IMR-90 (cell line): ENCODE measurements around the gene CIBAR2. TPM values are rescaled to one million over a fixed set of nuclear protein-coding genes. Genes with fewer than 3 reads are reported as not detected.

Experiments used
- ATAC-seq: fragments of 200-7000 bp; cut with Tn5 transposase; 2 replicates; pipeline ENCODE4 v1.9.1; 2020; ENCODE audit warnings: low read depth, mild to moderate bottlenecking, moderate library complexity
- BruUV-seq: library from RNA; stranded (reverse); fragments of 400-500 nt; replicated peaks from 2 replicates; lab custom pipeline; 2021; lab: Mats Ljungman, UMichigan
- CTCF ChIA-PET: fragments of 300-600 bp; formaldehyde crosslinking; extraction: SDS; loops from one replicate; lab custom pipeline; 2021; ENCODE audit warnings: antibody characterized with exemption; lab: Yijun Ruan, JAX
- POLR2A ChIA-PET: fragments of 300-600 bp; sonication (Branson Sonifier 250); formaldehyde crosslinking; loops from one replicate; lab custom pipeline; 2022; ENCODE audit warnings: antibody characterized with exemption; ENCODE audit not compliant: unreplicated experiment; lab: Charles Lee
- DNase-seq: peaks from one replicate; pipeline ENCODE4 v3.0.0; 2013
- H2AFZ ChIP-seq: replicated peaks from 2 replicates; pipeline ENCODE3; 2013; ENCODE audit warnings: low read length, mild to moderate bottlenecking; ENCODE audit not compliant: poor library complexity
- H2AK5ac ChIP-seq: 2 replicates; pipeline ENCODE4 v1.6.1; 2013; ENCODE audit warnings: low read depth, low read length, inconsistent platforms
- H2AK9ac ChIP-seq: replicated peaks from 2 replicates; pipeline ENCODE3; 2013; ENCODE audit warnings: mild to moderate bottlenecking, low read depth, low read length, moderate library complexity; ENCODE audit not compliant: poor library complexity
- H2BK120ac ChIP-seq: 2 replicates; pipeline ENCODE4 v1.6.1; 2013; ENCODE audit warnings: low read depth, low read length, inconsistent platforms
- H2BK15ac ChIP-seq: 3 replicates; pipeline ENCODE4 v1.6.1; 2013; ENCODE audit warnings: low read depth, low read length, inconsistent platforms
- H2BK20ac ChIP-seq: 2 replicates; pipeline ENCODE4 v1.6.1; 2013; ENCODE audit warnings: low read depth, mild to moderate bottlenecking, inconsistent platforms, low read length, moderate library complexity
- H2BK5ac ChIP-seq: 2 replicates; pipeline ENCODE4 v1.6.1; 2013; ENCODE audit warnings: mild to moderate bottlenecking, low read depth, low read length, inconsistent platforms; ENCODE audit not compliant: poor library complexity, severe bottlenecking
- H3K14ac ChIP-seq: replicated peaks from 2 replicates; pipeline ENCODE4 v1.6.1; 2013; ENCODE audit warnings: low read depth, low read length, inconsistent platforms
- H3K18ac ChIP-seq: 2 replicates; pipeline ENCODE4 v1.6.1; 2013; ENCODE audit warnings: low read depth, low read length, control low read depth
- H3K23ac ChIP-seq: 2 replicates; pipeline ENCODE4 v1.6.1; 2013; ENCODE audit warnings: low read depth, low read length, inconsistent platforms
- H3K27ac ChIP-seq: 2 replicates; pipeline ENCODE4 v1.5.1; 2013; ENCODE audit warnings: mild to moderate bottlenecking, control low read depth, low read length; ENCODE audit not compliant: insufficient read depth
- H3K27me3 ChIP-seq: 2 replicates; pipeline ENCODE4 v1.6.1; 2013; ENCODE audit warnings: low read length; ENCODE audit not compliant: control insufficient read depth, insufficient read depth
- H3K36me3 ChIP-seq: 2 replicates; pipeline ENCODE4 v1.6.1; 2013; ENCODE audit warnings: low read length, mixed read lengths; ENCODE audit not compliant: control insufficient read depth, insufficient read depth
- H3K4ac ChIP-seq: 2 replicates; pipeline ENCODE4 v1.6.1; 2013; ENCODE audit warnings: low read depth, low read length, inconsistent platforms
- H3K4me1 ChIP-seq: 2 replicates; pipeline ENCODE4 v1.6.1; 2013; ENCODE audit warnings: low read length, mixed read lengths; ENCODE audit not compliant: control insufficient read depth, insufficient read depth
- H3K4me2 ChIP-seq: 2 replicates; pipeline ENCODE4 v1.6.1; 2013; ENCODE audit warnings: low read depth, mild to moderate bottlenecking, control low read depth, low read length, moderate library complexity
- H3K4me3 ChIP-seq: 2 replicates; pipeline ENCODE4 v1.5.1; 2013; ENCODE audit warnings: low read depth, mild to moderate bottlenecking, control low read depth, low read length, moderate library complexity; ENCODE audit not compliant: insufficient read depth
- H3K56ac ChIP-seq: 2 replicates; pipeline ENCODE4 v1.6.1; 2013; ENCODE audit warnings: low read length, inconsistent platforms; ENCODE audit not compliant: insufficient read depth; ENCODE audit errors: extremely low read depth
- H3K79me1 ChIP-seq, 2 experiments: 2 replicates each; pipeline ENCODE4 v1.6.1; 2013; ENCODE audit warnings: low read length in 2 of 2, inconsistent platforms in 1 of 2, low read depth in 1 of 2
- H3K9ac ChIP-seq: 2 replicates; pipeline ENCODE4 v1.6.1; 2013; ENCODE audit warnings: low read depth, low read length, control low read depth
- H3K9me1 ChIP-seq: 2 replicates; pipeline ENCODE4 v1.6.1; 2013; ENCODE audit warnings: low read length, inconsistent platforms; ENCODE audit not compliant: insufficient read depth
- H3K9me3 ChIP-seq: 2 replicates; pipeline ENCODE4 v1.6.1; 2013; ENCODE audit warnings: low read length; ENCODE audit not compliant: control insufficient read depth, insufficient read depth
- H4K20me1 ChIP-seq: 2 replicates; pipeline ENCODE4 v1.6.1; 2013; ENCODE audit warnings: low read length, inconsistent platforms; ENCODE audit not compliant: insufficient read depth
- H4K5ac ChIP-seq: 2 replicates; pipeline ENCODE4 v1.6.1; 2013; ENCODE audit warnings: mild to moderate bottlenecking, low read depth, low read length, control low read depth
- H4K8ac ChIP-seq, 2 experiments: 2 replicates each; pipeline ENCODE4 v1.6.1; 2013; ENCODE audit warnings: low read depth in 2 of 2, low read length in 2 of 2, control low read depth in 1 of 2, inconsistent platforms in 1 of 2
- H4K91ac ChIP-seq: 2 replicates; pipeline ENCODE4 v1.6.1; 2013; ENCODE audit warnings: low read depth, low read length, inconsistent platforms; ENCODE audit not compliant: insufficient read depth
- CHD1 ChIP-seq: IDR thresholded peaks from 2 replicates; pipeline ENCODE4 v1.6.1; 2012; ENCODE audit warnings: low read depth, low read length, improper control_type of control experiment
- ELK1 ChIP-seq: fragments of 150-350 bp; IDR thresholded peaks from 2 replicates; pipeline ENCODE4 v1.6.1; 2016; ENCODE audit warnings: low read depth, mild to moderate bottlenecking, low read length, moderate library complexity, borderline replicate concordance
- MAZ ChIP-seq: IDR thresholded peaks from 2 replicates; pipeline ENCODE4 v1.6.1; 2012; ENCODE audit warnings: low read depth, mild to moderate bottlenecking, low read length, improper control_type of control experiment, moderate library complexity, borderline replicate concordance
- MXI1 ChIP-seq: IDR thresholded peaks from 2 replicates; pipeline ENCODE4 v1.6.1; 2012; ENCODE audit warnings: low read depth, mild to moderate bottlenecking, low read length, moderate library complexity, borderline replicate concordance
- POLR2A ChIP-seq: IDR thresholded peaks from 2 replicates; pipeline ENCODE4 v1.6.1; 2012; ENCODE audit warnings: mild to moderate bottlenecking, low read depth, low read length
- RCOR1 ChIP-seq: IDR thresholded peaks from 2 replicates; pipeline ENCODE4 v1.6.1; 2012; ENCODE audit warnings: mild to moderate bottlenecking, low read length, improper control_type of control experiment; ENCODE audit not compliant: insufficient replicate concordance
- WGBS, 2 experiments: methylation state at CpG; one replicate each; pipeline versions ENCODE4 v1.1.5 to v1.1.7; 2013; ENCODE audit warnings: missing lambda C conversion rate in 2 of 2; ENCODE audit not compliant: insufficient read length in 1 of 2; ENCODE audit errors: extremely low coverage in 2 of 2; 5-methylcytosine and 5-hydroxymethylcytosine counted together
- dilution Hi-C: fragments of 300-500 bp; cut with HindIII; formaldehyde crosslinking; loops from one replicate; pipeline ENCODE4 v1.14.3; 2018; ENCODE audit warnings: low sequenced_read_pairs; ENCODE audit not compliant: unreplicated experiment
- in situ Hi-C: fragments of 300-500 bp; cut with MboI; formaldehyde crosslinking; loops from 3 replicates; pipeline ENCODE4 v1.14.3; 2019; ENCODE audit warnings: low sequenced_read_pairs, inconsistent platforms, mixed read lengths
- intact Hi-C: fragments of 100-400 bp; cut with micrococcal nuclease; formaldehyde crosslinking; loops from 2 replicates; pipeline ENCODE4 v1.10.0; 2022
- polyA plus RNA-seq, 3 experiments: library from polyadenylated mRNA; depleted of rRNA; stranded (reverse); fragments of >200 nt; gene quantifications; 2 replicates each; pipeline ENCODE4 v1.2.3, GENCODE V29; 2012; ENCODE audit warnings: low replicate concordance in 1 of 3
- total RNA-seq: library from RNA; depleted of rRNA; stranded (reverse); fragments of >200 nt; gene quantifications from 2 replicates; pipeline ENCODE4 v1.2.3, GENCODE V29; 2012
- TF ChIP-seq, protein P1 (sequence below): fragments of 150-350 bp; IDR thresholded peaks from 2 replicates; pipeline ENCODE4 v1.6.1; 2017; ENCODE audit warnings: mild to moderate bottlenecking, antibody characterized with exemption, low read length, low read depth

CIBAR2 gene
- total and polyA plus RNA-seq, 2 of the 4 experiments (the other 2 are of a cell fraction): 0.18 to 0.24 TPM

- Histone ChIP-seq H3K79me1 (peaks cover 0 to 6% of the 10 kb centered on the region in 2 experiments; a peak in 1 of 4 replicates), H3K4me1 (peaks cover 10% of the 10 kb centered on the region), H4K5ac (no peak overlapping the region), H3K4me2 (no peak overlapping the region), H3K18ac (no peak overlapping the region), H4K91ac (no peak overlapping the region), H3K4me3 (no peak overlapping the region), H2AFZ (no peak overlapping the region), H3K23ac (no peak overlapping the region), H3K14ac (no peak overlapping the region), H2BK20ac (no peak overlapping the region), H2BK120ac (no peak overlapping the region), H4K20me1 (peaks cover 1% of the 10 kb centered on the region; the same call in 1 of the 2 replicates), H2BK5ac (no peak overlapping the region), H3K27me3 (no peaks in the 10 kb centered on the region), H4K8ac (no peak overlapping the region), H3K9me3 (no peaks in the 10 kb centered on the region), H3K4ac (no peak overlapping the region), H3K27ac (no peak overlapping the region), H3K9me1 (no peaks in the 10 kb centered on the region), H3K36me3 (no peaks in the 10 kb centered on the region), H3K9ac (no peak overlapping the region), H3K56ac (no peak overlapping the region), H2AK5ac (no peak overlapping the region), H2AK9ac (no peak overlapping the region), H2BK15ac (no peak overlapping the region)
- dilution Hi-C loops: no loop called here
- in situ Hi-C loops: no loop called here
- no TSS peak for BruUV-seq
- DNase-seq (no peak), ATAC-seq (no peak)
- TF ChIP-seq RCOR1 (no peak), POLR2A (no peak), ELK1 (no peak), MAZ (no peak), CHD1 (no peak), MXI1 (no peak)
- TF ChIP-seq, protein P1, sequence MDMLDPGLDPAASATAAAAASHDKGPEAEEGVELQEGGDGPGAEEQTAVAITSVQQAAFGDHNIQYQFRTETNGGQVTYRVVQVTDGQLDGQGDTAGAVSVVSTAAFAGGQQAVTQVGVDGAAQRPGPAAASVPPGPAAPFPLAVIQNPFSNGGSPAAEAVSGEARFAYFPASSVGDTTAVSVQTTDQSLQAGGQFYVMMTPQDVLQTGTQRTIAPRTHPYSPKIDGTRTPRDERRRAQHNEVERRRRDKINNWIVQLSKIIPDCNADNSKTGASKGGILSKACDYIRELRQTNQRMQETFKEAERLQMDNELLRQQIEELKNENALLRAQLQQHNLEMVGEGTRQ: no peak
- CTCF ChIA-PET: no interaction called here
- intact Hi-C loops: no loop called here
- POLR2A ChIA-PET: no interaction called here
- WGBS, 2 experiments: no CpG with 5 or more reads among the region's 4 CpGs
Observed at GRCh38 chr16:85120006-85120340, 7.7 kb upstream of the CIBAR2 start.
